K562 (cell line): ENCODE measurements around the gene MBD5. TPM values are rescaled to one million over a fixed set of nuclear protein-coding genes. Genes with fewer than 3 reads are reported as not detected.
A peak's percentile ranks its signal among the peaks of the same experiment; 100 is the strongest.

Experiments used
- RAD51 ChIP-seq: fragments of 450-650 bp; IDR thresholded peaks from 2 replicates; pipeline ENCODE4 v1.7.1; 2016; ENCODE audit warnings: low read depth, mild to moderate bottlenecking, borderline replicate concordance
- ZNF398 ChIP-seq: fragments of 250-450 bp; sonication (Bioruptor Pico); IDR thresholded peaks from 2 replicates; pipeline ENCODE4 v1.8.0; 2021; ENCODE audit warnings: moderate library complexity, mild to moderate bottlenecking, inconsistent platforms
- ZZZ3 ChIP-seq: fragments of 450-650 bp; IDR thresholded peaks from 2 replicates; pipeline ENCODE4 v1.6.1; 2016; ENCODE audit warnings: antibody characterized with exemption, mild to moderate bottlenecking, moderate library complexity
- polyA plus RNA-seq, 8 experiments: library from polyadenylated mRNA; depleted of rRNA in 4 of 8; stranded (reverse) in 5 of 8; unstranded in 3 of 8; fragments of >200 nt; fragmentation: Nextera tagmentation in 2 of 8; fragmentation: Illumina TruSeq in 1 of 8; extraction: Ambion mirVana in 2 of 8; extraction: Trizol in 1 of 8; gene quantifications; 2 replicates each; pipeline versions ENCODE4 v1.2.1 to v1.2.3, GENCODE V29; 2011 to 2014; ENCODE audit warnings: inconsistent platforms in 1 of 8, missing spikeins in 1 of 8
- total RNA-seq, 7 experiments: library from RNA; depleted of rRNA in 6 of 7; stranded (reverse); fragments of >200 nt in 6 of 7; fragmentation: Illumina TruSeq in 2 of 7; extraction: Trizol in 2 of 7; gene quantifications; 2 replicates each; pipeline versions ENCODE4 v1.2.1 to v1.2.3, GENCODE V29; 2011 to 2021; ENCODE audit warnings: low replicate concordance in 1 of 7
- TF ChIP-seq, protein P1 (sequence below), 2 experiments: IDR thresholded peaks in 1 of 2; conservative IDR thresholded peaks in 1 of 2; 2 replicates each; pipeline ENCODE4 v1.6.1; 2016; ENCODE audit warnings: low read depth in 2 of 2, mild to moderate bottlenecking in 1 of 2, missing compliant biosample characterization in 1 of 2, missing genetic modification characterization in 1 of 2, moderate library complexity in 1 of 2

The MBD5 gene
- total and polyA plus RNA-seq, 9 of the 15 experiments (the other 6 are each of a cell fraction or from before 2014, with no cell fraction given) = 3.4 to 14.5 (median 9.0) TPM

GRCh38 chr2:148209603-148210002, 188.7 kb downstream of the MBD5 start (continued):
- no peak for TF ChIP-seq ZNF398 (CRISPR knock-in tag)
- TF ChIP-seq, protein P1, sequence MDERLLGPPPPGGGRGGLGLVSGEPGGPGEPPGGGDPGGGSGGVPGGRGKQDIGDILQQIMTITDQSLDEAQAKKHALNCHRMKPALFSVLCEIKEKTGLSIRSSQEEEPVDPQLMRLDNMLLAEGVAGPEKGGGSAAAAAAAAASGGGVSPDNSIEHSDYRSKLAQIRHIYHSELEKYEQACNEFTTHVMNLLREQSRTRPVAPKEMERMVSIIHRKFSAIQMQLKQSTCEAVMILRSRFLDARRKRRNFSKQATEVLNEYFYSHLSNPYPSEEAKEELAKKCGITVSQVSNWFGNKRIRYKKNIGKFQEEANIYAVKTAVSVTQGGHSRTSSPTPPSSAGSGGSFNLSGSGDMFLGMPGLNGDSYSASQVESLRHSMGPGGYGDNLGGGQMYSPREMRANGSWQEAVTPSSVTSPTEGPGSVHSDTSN (CRISPR knock-in tag; IDR thresholded peaks at IDR 0.05; ENCODE audit: low read depth) = no peak
- TF ChIP-seq, protein P1 (tag; conservative IDR thresholded peaks at IDR 0.05; ENCODE audit: low read depth) = peak; percentile 40; the same call in 1 of the 2 replicates
- TF ChIP-seq RAD51 = peak; percentile 56; the same call in 1 of the 2 replicates
- no peak for TF ChIP-seq ZZZ3
